T-helper 2 cell (primary cell): ENCODE results near the gene RPS6KA4.
"Not testable (repeated sequence)": the region's sequence is repeated elsewhere in the genome, so short reads cannot be mapped to it uniquely, and the experiment has no call there.

Experiments
- DNase-seq, 5 experiments: peaks; one replicate each; pipeline versions ENCODE4 v3.0.0 to v3.0.0-alpha.2; 2012 to 2022
- total RNA-seq, 2 donors: gene quantifications; one replicate each; lab custom pipeline; 2026; lab: John Stamatoyannopoulos, UW

Gene RPS6KA4
- 26.8 to 38.9 reads per million in 2 donors for total RNA-seq

GRCh38 chr11:64358907-64359711 lies at the start of gene RPS6KA4:
RPS6KA4 (plus strand) TSS chr11:64359162; CDS start chr11:64359236, 74 bp downstream.
- peak in 4 of 5 experiments; percentile 31 to 66 (median 41) for DNase-seq

DNA sequence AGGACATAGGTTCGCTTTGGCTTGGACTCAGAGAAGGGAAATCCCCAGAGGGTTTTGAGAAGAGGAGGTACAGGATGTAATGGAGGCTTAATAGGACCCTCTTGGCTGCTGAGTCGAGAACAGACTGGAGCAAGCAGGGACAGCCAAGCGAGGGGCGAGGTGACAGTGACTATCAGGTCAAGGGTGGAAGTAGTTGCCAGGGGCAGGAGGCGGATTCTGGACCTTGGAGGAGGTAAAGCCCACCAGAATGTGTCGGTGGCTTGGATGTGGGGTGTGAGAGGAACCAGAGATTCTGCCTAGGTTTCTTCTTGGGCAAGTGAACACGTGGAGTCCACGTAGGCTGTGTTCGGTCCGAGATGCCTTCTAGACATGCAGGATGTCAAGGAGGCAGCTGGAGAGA lies 46.0 kb upstream of the RPS6KA4 start:
- DNase-seq, result no peak

DNA sequence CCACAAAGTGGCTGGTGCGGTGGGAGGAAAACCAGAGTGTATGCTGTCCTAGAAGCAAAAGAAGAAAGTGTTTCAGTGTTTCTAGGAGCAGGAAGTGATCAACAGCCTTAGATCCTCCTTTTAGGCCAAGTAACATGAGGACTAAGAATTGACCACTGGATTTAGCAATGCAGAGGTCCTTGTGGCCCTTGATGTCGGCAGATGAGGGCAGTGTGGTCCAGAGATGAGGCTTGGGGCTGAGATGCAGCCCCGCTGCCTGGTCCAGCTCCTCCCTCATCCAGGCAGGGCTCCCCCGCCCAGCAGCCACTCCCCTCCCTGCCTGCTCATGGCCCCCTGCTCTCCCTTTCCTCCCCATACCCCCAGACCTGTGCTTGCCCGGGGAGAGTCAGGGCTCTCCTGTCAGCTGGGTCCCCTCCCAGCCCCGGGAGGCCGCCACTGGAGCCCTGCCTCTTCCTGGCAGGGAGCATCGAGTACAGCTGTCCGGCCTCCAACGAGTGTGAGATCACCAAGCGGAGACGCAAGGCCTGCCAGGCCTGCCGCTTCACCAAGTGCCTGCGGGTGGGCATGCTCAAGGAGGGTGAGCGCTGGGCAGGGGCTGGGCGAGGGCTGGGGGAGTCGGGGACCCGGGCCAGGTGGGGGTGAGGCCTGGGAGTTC lies 45.3 kb upstream of the RPS6KA4 start:
- no peak for DNase-seq

DNA sequence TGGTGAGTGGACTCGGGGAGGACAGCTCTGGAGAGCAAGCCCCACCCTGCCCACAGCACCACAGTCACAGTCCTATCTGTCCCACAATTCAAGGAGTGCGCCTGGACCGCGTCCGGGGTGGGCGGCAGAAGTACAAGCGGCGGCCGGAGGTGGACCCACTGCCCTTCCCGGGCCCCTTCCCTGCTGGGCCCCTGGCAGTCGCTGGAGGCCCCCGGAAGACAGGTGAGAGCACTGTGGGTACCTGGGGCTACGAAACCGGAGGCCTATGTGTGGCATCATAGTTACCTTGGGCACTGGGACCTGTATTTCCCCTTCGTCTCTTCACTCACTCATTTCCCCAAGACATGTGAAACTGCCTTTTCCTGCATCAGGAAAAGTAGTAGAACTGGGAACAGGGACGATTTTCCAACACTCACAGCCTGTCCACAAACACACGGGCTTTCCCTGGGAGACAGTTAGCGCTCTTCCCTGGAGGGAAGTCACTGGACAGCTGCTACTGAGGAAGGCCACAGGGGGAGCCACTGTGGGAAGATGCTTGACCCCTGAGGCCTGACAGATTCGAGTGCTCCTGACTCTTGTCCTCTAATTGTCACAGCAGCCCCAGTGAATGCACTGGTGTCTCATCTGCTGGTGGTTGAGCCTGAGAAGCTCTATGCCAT lies 44.7 kb upstream of the RPS6KA4 start:
- DNase-seq, result no peak

- no peak for DNase-seq
Measured at GRCh38 chr11:64314805-64315561, 44.0 kb upstream of the RPS6KA4 start.

DNA sequence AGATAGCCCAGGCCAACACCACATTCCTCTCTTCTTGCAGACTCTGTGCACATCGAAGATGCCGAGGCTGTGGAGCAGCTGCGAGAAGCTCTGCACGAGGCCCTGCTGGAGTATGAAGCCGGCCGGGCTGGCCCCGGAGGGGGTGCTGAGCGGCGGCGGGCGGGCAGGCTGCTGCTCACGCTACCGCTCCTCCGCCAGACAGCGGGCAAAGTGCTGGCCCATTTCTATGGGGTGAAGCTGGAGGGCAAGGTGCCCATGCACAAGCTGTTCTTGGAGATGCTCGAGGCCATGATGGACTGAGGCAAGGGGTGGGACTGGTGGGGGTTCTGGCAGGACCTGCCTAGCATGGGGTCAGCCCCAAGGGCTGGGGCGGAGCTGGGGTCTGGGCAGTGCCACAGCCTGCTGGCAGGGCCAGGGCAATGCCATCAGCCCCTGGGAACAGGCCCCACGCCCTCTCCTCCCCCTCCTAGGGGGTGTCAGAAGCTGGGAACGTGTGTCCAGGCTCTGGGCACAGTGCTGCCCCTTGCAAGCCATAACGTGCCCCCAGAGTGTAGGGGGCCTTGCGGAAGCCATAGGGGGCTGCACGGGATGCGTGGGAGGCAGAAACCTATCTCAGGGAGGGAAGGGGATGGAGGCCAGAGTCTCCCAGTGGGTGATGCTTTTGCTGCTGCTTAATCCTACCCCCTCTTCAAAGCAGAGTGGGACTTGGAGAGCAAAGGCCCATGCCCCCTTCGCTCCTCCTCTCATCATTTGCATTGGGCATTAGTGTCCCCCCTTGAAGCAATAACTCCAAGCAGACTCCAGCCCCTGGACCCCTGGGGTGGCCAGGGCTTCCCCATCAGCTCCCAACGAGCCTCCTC lies 43.1 kb upstream of the RPS6KA4 start:
- not testable (repeated sequence) for DNase-seq

DNA sequence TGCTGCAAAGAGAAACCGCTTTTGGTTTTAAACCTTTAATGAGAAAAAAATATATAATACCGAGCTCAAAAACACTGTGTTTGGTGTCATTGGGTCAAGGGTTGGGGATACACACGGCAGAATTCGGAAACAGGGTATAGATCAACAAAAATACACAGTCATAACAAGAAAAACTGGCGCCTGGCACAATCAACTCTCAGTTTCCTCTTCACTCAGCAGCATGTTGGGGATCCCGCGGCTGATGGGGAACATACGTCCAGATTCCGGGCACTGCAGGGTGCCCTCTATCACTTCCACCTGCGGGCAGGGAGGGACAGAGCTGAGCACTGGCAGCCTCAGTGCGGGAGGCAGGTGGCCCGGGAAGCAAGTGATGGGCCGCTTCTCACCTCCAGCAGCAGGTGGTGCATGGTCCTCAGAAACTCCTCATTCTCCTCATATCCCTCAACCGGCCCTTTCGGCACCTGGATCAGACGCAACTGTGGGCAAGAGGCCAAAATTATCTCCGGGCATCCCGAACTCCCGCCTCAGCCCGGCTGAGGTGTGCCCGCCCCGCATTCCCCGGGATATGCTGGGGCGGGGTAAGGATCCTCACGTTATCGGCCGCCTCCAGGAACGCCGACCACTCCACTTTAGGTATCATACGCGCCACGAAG lies 42.2 kb upstream of the RPS6KA4 start:
- peak in 3 of 5 experiments; percentile 38 to 76 (median 48) for DNase-seq

- peak; percentile 85 to 99 (median 96) for DNase-seq
Measured at GRCh38 chr11:64317325-64317960, 41.5 kb upstream of the RPS6KA4 start, which contains the start of gene TRMT112. TRMT112 (minus strand) TSS chr11:64317559; CDS start chr11:64317526, 33 bp downstream.

DNA sequence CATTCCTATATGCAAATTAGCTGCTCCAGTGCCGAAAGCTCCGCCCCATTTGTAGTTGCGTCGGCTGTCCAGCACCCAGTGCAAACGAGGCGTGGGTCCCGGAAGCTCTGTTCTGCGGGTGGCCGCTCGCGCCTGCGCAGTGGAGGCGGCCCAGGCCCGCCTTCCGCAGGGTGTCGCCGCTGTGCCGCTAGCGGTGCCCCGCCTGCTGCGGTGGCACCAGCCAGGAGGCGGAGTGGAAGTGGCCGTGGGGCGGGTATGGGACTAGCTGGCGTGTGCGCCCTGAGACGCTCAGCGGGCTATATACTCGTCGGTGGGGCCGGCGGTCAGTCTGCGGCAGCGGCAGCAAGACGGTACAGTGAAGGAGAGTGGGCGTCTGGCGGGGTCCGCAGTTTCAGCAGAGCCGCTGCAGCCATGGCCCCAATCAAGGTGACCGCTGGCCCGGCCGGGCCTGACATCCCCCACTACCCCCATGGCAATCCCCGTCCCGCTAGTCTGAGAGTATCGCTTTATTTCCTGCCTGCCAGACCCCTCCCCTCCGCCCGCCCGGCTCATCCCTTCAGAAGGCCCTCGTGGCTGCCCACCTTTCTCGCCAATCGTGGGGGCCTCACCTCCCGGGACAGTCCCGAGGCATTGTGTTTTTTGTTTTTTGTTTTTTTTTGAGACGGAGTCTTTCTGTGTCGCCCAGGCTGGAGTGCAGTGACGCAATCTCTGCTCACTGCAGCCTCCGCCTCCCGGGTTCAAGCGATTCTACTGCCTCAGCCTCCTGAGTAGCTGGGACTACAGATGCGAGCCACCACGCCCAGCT lies 40.8 kb upstream of the RPS6KA4 start, which contains the start of gene PRDX5:
Gene PRDX5 (plus strand): TSS at position 161 of the 805 bp plus-strand sequence. CDS start 95 bp downstream, at position 256.
- DNase-seq, result peak; percentile 87 to 99 (median 92)

GRCh38 chr11:64318766-64319761 lies 39.9 kb upstream of the RPS6KA4 start:
- DNase-seq, result no peak

GRCh38 chr11:64320556-64320955 lies 38.4 kb upstream of the RPS6KA4 start:
- no peak for DNase-seq

GRCh38 chr11:64321026-64321425 lies 37.9 kb upstream of the RPS6KA4 start:
- DNase-seq, result no peak

GRCh38 chr11:64321533-64321932 lies 37.4 kb upstream of the RPS6KA4 start:
- DNase-seq, result no peak

DNA sequence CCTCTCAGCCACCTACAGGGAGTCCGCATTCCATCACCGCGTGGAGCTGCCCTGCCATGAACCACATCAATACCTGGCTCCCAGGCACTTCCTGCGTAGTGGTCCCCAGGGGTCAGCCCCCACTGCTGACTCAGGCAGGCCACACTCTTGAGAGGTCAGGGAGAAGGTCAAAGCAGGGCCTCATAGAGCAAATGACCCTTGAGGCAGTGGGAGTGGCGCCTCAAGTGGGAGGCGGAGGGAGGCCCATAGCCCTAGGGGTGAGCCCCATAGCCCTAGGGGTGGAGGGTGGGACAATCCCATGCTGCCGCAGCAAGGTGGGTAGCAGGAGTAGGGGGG lies 36.1 kb upstream of the RPS6KA4 start:
- no peak for DNase-seq

- no peak for DNase-seq
Measured at GRCh38 chr11:64323373-64323772, 35.6 kb upstream of the RPS6KA4 start.

- DNase-seq, result not testable (repeated sequence)
Measured at GRCh38 chr11:64323984-64324383, 35.0 kb upstream of the RPS6KA4 start.

- DNase-seq, result no peak
Measured at GRCh38 chr11:64324692-64325469, 34.1 kb upstream of the RPS6KA4 start.
